ENCODE data around the gene RHOG. TPM values are rescaled to one million over a fixed set of nuclear protein-coding genes. Genes with fewer than 3 reads are reported as not detected.

Gene RHOG
- total RNA-seq, 2 donors from 2014 or later, result 59.8 to 63.3 TPM

DNA sequence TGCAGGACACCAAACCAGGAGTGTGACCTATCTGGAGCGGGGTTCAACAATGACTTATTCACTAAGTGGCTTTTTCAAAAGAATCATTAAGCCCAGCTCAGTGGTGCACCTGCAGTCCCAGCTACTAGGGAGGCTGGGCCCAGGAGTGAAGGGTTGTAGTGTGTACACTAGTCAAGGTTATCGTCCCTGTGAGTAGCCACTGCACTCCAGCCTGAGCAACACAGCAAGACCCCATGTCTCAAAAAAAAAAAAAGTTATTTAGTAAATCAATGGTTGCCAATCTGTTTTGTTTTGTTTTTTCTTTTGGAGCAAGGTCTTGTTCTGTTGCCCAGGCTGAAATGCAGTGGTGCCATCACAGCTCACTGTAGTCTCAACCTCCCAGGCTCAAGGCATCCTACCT lies 7.9 kb downstream of the RHOG start:
- H3K27ac ChIP-seq, result no peak overlapping the region
- H3K4me1 ChIP-seq, result peaks cover 16% of the 10 kb centered on the region
- DNase-seq, result no peak

DNA sequence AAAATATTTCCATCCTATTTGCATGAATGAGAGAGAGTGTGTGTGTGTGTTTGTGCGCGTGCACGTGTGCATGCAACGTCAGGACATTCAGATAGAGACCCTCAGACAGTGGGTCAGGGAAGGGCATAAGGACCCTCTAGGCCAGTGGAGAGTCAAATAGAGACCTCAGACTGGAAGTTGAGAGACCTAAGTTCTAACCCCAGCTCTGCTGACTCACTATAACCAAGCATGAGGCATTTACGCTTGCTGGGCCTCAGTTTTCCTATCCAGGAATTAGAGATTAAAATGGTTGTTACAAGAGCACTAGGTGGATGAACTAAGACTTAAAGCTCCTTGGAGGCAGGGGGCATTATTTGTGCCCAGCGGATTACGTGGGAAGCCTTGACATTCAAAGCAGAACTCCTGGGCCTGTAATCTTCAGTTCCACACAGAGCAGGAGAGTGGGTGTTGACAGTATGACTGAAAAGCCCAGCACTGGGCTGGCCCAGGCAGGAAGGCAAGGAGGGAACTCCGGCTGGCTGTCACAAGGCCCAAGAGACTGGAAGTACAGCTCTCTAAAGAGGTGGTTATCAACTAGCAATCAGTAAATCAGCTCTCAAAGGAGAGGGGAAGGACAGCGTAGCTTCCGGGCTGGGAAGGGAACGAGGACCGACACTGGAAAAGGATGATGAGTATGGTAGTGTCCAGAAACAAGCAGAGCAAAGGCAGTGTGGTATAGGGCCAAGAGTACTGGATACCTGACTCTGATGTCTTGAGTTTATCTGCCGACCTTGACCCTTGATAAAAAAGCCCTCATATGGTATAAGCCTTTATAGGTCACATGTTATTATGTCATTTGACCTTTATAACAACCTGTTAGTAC lies 9.2 kb downstream of the RHOG start:
- no peaks in the 10 kb centered on the region for H3K9me3 ChIP-seq
- DNase-seq, result no peak
- H3K27ac ChIP-seq, result peak overlapping the region; percentile 1
- no peak for TF ChIP-seq CTCF (IDR thresholded peaks at IDR 0.05)
- no peak overlapping the region for H3K9ac ChIP-seq (ENCODE audit: low read depth in 2 of 2, low read length in 2 of 2)
- H3K36me3 ChIP-seq, result no peaks in the 10 kb centered on the region
- H3K27me3 ChIP-seq, result no peaks in the 10 kb centered on the region
- H3K4me1 ChIP-seq, result peaks cover 16% of the 10 kb centered on the region
- no peak overlapping the region for H3K4me3 ChIP-seq
- intact Hi-C loops (cut with DNase I), result no loop called here

More for the DNA sequence above, 7.9 kb downstream of the RHOG start:
- Histone ChIP-seq H3K9ac (ENCODE audit: low read depth in 2 of 2, low read length in 2 of 2) (no peak overlapping the region), H3K9me3 (no peaks in the 10 kb centered on the region), H3K4me3 (no peak overlapping the region), H3K27me3 (no peaks in the 10 kb centered on the region), H3K36me3 (no peaks in the 10 kb centered on the region)
- intact Hi-C loops (cut with DNase I), result no loop called here
- TF ChIP-seq CTCF (IDR thresholded peaks at IDR 0.05), result no peak

GRCh38 chr11:3830730-3831129 lies 10.0 kb downstream of the RHOG start:
- Histone ChIP-seq H3K4me1 (peaks cover 16% of the 10 kb centered on the region), H3K27me3 (no peaks in the 10 kb centered on the region), H3K9ac (ENCODE audit: low read depth in 2 of 2, low read length in 2 of 2) (no peak overlapping the region), H3K27ac (peak overlapping the region; percentile 1), H3K9me3 (no peaks in the 10 kb centered on the region), H3K36me3 (no peaks in the 10 kb centered on the region), H3K4me3 (no peak overlapping the region)
- no peak for DNase-seq
- intact Hi-C loops (cut with DNase I), result no loop called here
- TF ChIP-seq CTCF (IDR thresholded peaks at IDR 0.05), result no peak

GRCh38 chr11:3830088-3830487 lies 10.7 kb downstream of the RHOG start:
- H3K27ac ChIP-seq, result no peak overlapping the region
- intact Hi-C loops (cut with DNase I), result no loop called here
- no peaks in the 10 kb centered on the region for H3K9me3 ChIP-seq
- H3K36me3 ChIP-seq, result no peaks in the 10 kb centered on the region
- no peak for DNase-seq
- no peak overlapping the region for H3K4me3 ChIP-seq
- H3K27me3 ChIP-seq, result no peaks in the 10 kb centered on the region
- H3K4me1 ChIP-seq, result peaks cover 12% of the 10 kb centered on the region
- no peak overlapping the region for H3K9ac ChIP-seq (ENCODE audit: low read depth in 2 of 2, low read length in 2 of 2)
- TF ChIP-seq CTCF (IDR thresholded peaks at IDR 0.05), result no peak

DNA sequence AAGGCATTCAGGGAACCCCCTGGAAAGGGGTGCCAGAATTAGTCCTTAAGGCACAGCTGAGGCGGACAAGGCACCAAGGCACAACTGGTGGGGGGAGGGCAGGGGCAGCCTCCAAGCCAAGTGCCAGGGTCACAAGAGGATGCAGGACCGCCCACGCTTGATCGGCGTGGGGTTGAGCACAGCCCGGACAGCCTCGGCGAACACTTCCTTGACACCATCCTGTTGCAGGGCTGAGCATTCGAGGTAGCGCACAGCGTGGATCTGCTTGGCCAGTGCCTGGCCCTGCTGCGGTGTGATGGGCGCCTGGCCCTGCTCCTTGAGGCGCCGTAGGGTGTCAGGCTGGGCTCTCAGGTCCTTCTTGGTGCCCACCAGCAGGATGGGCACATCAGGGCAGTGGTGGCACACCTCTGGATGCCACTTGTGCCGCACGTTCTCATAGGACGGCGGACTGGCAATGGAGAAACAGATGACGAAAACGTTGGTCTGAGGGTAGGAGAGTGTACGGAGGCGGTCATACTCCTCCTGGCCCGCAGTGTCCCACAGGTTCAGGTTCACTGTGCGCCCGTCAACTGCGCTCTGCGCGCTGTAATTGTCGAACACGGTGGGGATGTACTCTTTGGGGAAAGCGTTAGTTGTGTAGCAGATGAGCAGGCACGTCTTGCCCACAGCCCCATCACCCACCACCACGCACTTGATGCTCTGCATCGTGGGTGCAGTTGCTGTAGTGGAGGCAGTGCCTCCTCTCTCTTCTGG lies 13.1 kb downstream of the RHOG start:
- Histone ChIP-seq H3K4me1 (peaks cover 3% of the 10 kb centered on the region), H3K9ac (ENCODE audit: low read depth in 2 of 2, low read length in 2 of 2) (no peak overlapping the region), H3K4me3 (no peak overlapping the region), H3K9me3 (no peaks in the 10 kb centered on the region), H3K27me3 (no peaks in the 10 kb centered on the region), H3K36me3 (no peaks in the 10 kb centered on the region), H3K27ac (no peak overlapping the region)
- intact Hi-C loops (cut with DNase I), result no loop called here
- no peak for DNase-seq
- TF ChIP-seq CTCF (IDR thresholded peaks at IDR 0.05), result no peak

All from colonic mucosa (tissue), 4 donors.